Smooth muscle cell (in vitro differentiated cells): ENCODE measurements around the gene GATAD2B. TPM values are rescaled to one million over a fixed set of nuclear protein-coding genes. Genes with fewer than 3 reads are reported as not detected.
A peak's percentile ranks its signal among the peaks of the same experiment; 100 is the strongest.

Experiments used
- DNase-seq: peaks from one replicate; lab custom pipeline; 2025; ENCODE audit not compliant: unreplicated experiment; lab: John Stamatoyannopoulos, UW
- H2AFZ ChIP-seq: fragments of 200-600 bp; sonication (generic); 2 replicates; pipeline ENCODE4 v1.6.0; 2016; ENCODE audit warnings: antibody characterized with exemption, low read depth, mild to moderate bottlenecking
- H3F3A ChIP-seq: fragments of 200-600 bp; sonication (generic); 2 replicates; pipeline ENCODE4 v1.6.0; 2017; ENCODE audit warnings: antibody characterized with exemption, low read depth
- H3K27ac ChIP-seq: fragments of 200-600 bp; sonication (generic); 2 replicates; pipeline ENCODE4 v1.5.1; 2016; ENCODE audit warnings: low read depth, mild to moderate bottlenecking
- H3K27me3 ChIP-seq: fragments of 200-600 bp; sonication (generic); 2 replicates; pipeline ENCODE4 v1.6.1; 2016; ENCODE audit warnings: low read depth, mild to moderate bottlenecking
- H3K36me3 ChIP-seq: fragments of 200-600 bp; sonication (generic); 2 replicates; pipeline ENCODE4 v1.5.1; 2016; ENCODE audit warnings: low read depth
- H3K4me1 ChIP-seq: fragments of 200-600 bp; sonication (generic); 2 replicates; pipeline ENCODE4 v1.5.1; 2016; ENCODE audit warnings: low read depth
- H3K4me2 ChIP-seq: fragments of 200-600 bp; sonication (generic); 2 replicates; pipeline ENCODE4 v1.6.0; 2016; ENCODE audit warnings: mild to moderate bottlenecking
- H3K4me3 ChIP-seq: fragments of 200-600 bp; sonication (generic); 2 replicates; pipeline ENCODE4 v1.5.1; 2016; ENCODE audit warnings: mild to moderate bottlenecking
- H3K79me2 ChIP-seq: fragments of 200-600 bp; sonication (generic); 2 replicates; pipeline ENCODE4 v1.6.0; 2016; ENCODE audit warnings: low read depth, mild to moderate bottlenecking
- H3K9ac ChIP-seq: fragments of 200-600 bp; sonication (generic); 2 replicates; pipeline ENCODE4 v1.6.0; 2016; ENCODE audit warnings: low read depth
- H3K9me3 ChIP-seq: fragments of 200-600 bp; sonication (generic); replicated peaks from 2 replicates; pipeline ENCODE4 v1.5.1; 2016; ENCODE audit warnings: low read depth
- H4K20me1 ChIP-seq: fragments of 200-600 bp; sonication (generic); 2 replicates; pipeline ENCODE4 v1.6.0; 2016; ENCODE audit warnings: low read depth
- CTCF ChIP-seq: fragments of 200-600 bp; sonication (generic); IDR thresholded peaks from 2 replicates; pipeline ENCODE4 v1.5.1; 2017; ENCODE audit warnings: borderline replicate concordance, mild to moderate bottlenecking, antibody characterized with exemption; ENCODE audit not compliant: insufficient read depth, poor library complexity, severe bottlenecking
- WGBS: methylation state at CpG from one replicate; pipeline ENCODE4 v1.1.7; 2016; ENCODE audit warnings: low lambda C conversion rate; 5-methylcytosine and 5-hydroxymethylcytosine counted together
- polyA plus RNA-seq: library from polyadenylated mRNA; unstranded; fragments of >200 nt; fragmentation: Nextera tagmentation; extraction: Ambion mirVana; gene quantifications from 2 replicates; pipeline ENCODE4 v1.2.1, GENCODE V29; 2016
- total RNA-seq: library from RNA; depleted of rRNA; stranded (reverse); fragments of >200 nt; gene quantifications from 2 replicates; pipeline ENCODE4 v1.2.3, GENCODE V29; 2014

GATAD2B gene
- total and polyA plus RNA-seq, 2 experiments from 2014 or later, result 7.8 to 24.9 TPM

- Histone ChIP-seq H3F3A (peaks cover 4% of the 10 kb centered on the region), H2AFZ (no peak overlapping the region), H3K9me3 (no peaks in the 10 kb centered on the region), H3K4me2 (peak overlapping the region; percentile 89), H3K27ac (peak overlapping the region; percentile 93), H3K4me3 (peak overlapping the region; percentile 77), H3K9ac (peak overlapping the region; percentile 93), H3K27me3 (no peaks in the 10 kb centered on the region), H4K20me1 (peaks cover 30% of the 10 kb centered on the region), H3K4me1 (peaks cover 28% of the 10 kb centered on the region), H3K36me3 (no peaks in the 10 kb centered on the region), H3K79me2 (peaks cover 52% of the 10 kb centered on the region)
- DNase-seq, result no peak
- no peak for TF ChIP-seq CTCF
- WGBS, result 78% methylated on average over 4 of the region's 4 CpGs
Measured at GRCh38 chr1:153961421-153961820, 38.6 kb upstream of the GATAD2B start.

GRCh38 chr1:153960206-153960605 lies 37.4 kb upstream of the GATAD2B start:
- H3K36me3 ChIP-seq, result no peaks in the 10 kb centered on the region
- H3K27me3 ChIP-seq, result no peaks in the 10 kb centered on the region
- H3K9ac ChIP-seq, result no peak overlapping the region
- no peak overlapping the region for H3K4me2 ChIP-seq
- H3K4me1 ChIP-seq, result peaks cover 28% of the 10 kb centered on the region
- no peak overlapping the region for H3K27ac ChIP-seq
- H4K20me1 ChIP-seq, result peaks cover 41% of the 10 kb centered on the region
- TF ChIP-seq CTCF, result no peak
- DNase-seq, result no peak
- peaks cover 59% of the 10 kb centered on the region for H3K79me2 ChIP-seq
- no peak overlapping the region for H2AFZ ChIP-seq
- 97% methylated on average over 11 of the region's 11 CpGs for WGBS
- peaks cover 4% of the 10 kb centered on the region for H3F3A ChIP-seq
- no peaks in the 10 kb centered on the region for H3K9me3 ChIP-seq
- no peak overlapping the region for H3K4me3 ChIP-seq

GRCh38 chr1:153959454-153959853 lies 36.7 kb upstream of the GATAD2B start:
- DNase-seq, result no peak
- Histone ChIP-seq H3K27ac (peak overlapping the region; percentile 54), H3K9me3 (no peaks in the 10 kb centered on the region), H3K79me2 (peaks cover 59% of the 10 kb centered on the region), H3K27me3 (no peaks in the 10 kb centered on the region), H3K36me3 (no peaks in the 10 kb centered on the region), H3K4me1 (peaks cover 22% of the 10 kb centered on the region), H3K9ac (no peak overlapping the region), H3K4me2 (no peak overlapping the region), H3F3A (peaks cover 4% of the 10 kb centered on the region), H4K20me1 (peaks cover 48% of the 10 kb centered on the region), H3K4me3 (no peak overlapping the region), H2AFZ (no peak overlapping the region)
- TF ChIP-seq CTCF, result no peak
- WGBS, result 96% methylated on average over 3 of the region's 3 CpGs

DNA sequence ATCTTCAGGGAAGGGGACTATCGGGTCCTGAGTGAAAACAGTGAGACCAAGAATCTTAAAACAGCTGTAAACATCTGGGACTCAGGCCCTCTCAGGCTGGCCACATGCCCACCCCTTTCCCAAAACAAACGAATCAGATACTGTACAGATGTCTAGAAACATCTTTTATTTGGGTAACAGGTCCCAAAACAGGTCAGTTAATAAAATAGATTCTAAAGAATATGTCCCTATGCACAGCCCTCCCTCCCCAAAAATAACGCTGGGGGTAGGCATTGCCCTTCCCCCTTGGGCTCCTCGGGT lies 36.1 kb upstream of the GATAD2B start:
- no peak for TF ChIP-seq CTCF
- no peaks in the 10 kb centered on the region for H3K36me3 ChIP-seq
- no peak overlapping the region for H2AFZ ChIP-seq
- H3K27ac ChIP-seq, result peak overlapping the region; percentile 54
- H3F3A ChIP-seq, result peaks cover 4% of the 10 kb centered on the region
- H4K20me1 ChIP-seq, result peaks cover 54% of the 10 kb centered on the region
- no peaks in the 10 kb centered on the region for H3K9me3 ChIP-seq
- no peaks in the 10 kb centered on the region for H3K27me3 ChIP-seq
- no peak for DNase-seq
- peaks cover 64% of the 10 kb centered on the region for H3K79me2 ChIP-seq
- peak overlapping the region; percentile 78 for H3K4me2 ChIP-seq
- no peak overlapping the region for H3K9ac ChIP-seq
- peaks cover 18% of the 10 kb centered on the region for H3K4me1 ChIP-seq
- H3K4me3 ChIP-seq, result peak overlapping the region; percentile 96
- 49% methylated on average over 4 of the region's 4 CpGs for WGBS
